ENCODE results near the gene YWHAQ.

The YWHAQ gene

GRCh38 chr2:9536504-9536903 is 94.3 kb downstream of the YWHAQ start:
- DNase-seq: peak; percentile 60
- in situ Hi-C loops (cut with HindIII; ENCODE audit: low pct_ligation_motif_present, low pct_unique_long_range_greater_than_20kb, low sequenced_read_pairs): no loop called here

DNA sequence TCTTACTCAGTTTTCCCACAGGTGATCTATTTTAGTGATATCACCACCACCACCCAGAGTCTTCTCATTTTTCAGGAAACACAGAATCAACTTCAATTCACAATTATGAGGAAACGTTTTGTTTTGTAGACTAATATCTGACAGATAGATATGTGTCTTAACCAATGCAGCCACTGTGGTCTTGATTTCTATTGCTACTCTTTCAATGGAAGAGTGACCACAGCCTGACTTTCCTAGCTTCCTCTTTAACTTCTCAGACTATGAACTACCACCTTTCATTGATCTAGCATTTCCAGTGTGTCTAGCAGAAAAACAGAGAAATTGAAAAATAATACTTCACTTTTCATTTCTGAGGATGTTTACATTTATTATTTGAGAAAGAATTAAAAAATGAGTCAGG is 95.6 kb downstream of the YWHAQ start:
- no peak for DNase-seq
- in situ Hi-C loops (cut with HindIII; ENCODE audit: low pct_ligation_motif_present, low pct_unique_long_range_greater_than_20kb, low sequenced_read_pairs): no loop called here

All from ACHN (cell line).